ENCODE data around the gene ZNF521.
"Not testable (repeated sequence)": the region's sequence is repeated elsewhere in the genome, so short reads cannot be mapped to it uniquely, and the experiment has no call there.

ZNF521 gene

GRCh38 chr18:25067275-25068025, 284.5 kb downstream of the ZNF521 start:
- DNase-seq: no peak

DNA sequence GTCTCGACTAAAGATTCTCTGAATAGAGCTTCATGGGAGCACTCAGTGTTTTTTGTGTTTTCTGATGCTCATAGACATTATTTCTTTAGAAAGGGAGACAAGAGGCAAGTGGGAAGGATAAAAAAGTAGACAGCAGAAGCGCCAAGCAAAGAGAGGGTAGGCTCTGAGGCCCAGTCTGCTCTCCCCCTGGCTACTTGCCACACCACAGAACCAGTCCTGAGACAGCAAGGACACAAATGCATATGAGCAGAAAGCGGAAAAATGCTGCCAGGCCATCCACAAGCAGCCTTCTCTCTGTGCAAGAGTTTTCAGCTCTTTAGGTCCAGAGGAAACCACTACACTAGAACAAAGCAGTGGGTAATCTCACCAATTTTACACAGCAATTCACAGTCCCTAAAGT, 285.4 kb downstream of the ZNF521 start:
- no peak for DNase-seq

- no peak for DNase-seq
Measured at GRCh38 chr18:25062720-25063119, 289.2 kb downstream of the ZNF521 start.

DNA sequence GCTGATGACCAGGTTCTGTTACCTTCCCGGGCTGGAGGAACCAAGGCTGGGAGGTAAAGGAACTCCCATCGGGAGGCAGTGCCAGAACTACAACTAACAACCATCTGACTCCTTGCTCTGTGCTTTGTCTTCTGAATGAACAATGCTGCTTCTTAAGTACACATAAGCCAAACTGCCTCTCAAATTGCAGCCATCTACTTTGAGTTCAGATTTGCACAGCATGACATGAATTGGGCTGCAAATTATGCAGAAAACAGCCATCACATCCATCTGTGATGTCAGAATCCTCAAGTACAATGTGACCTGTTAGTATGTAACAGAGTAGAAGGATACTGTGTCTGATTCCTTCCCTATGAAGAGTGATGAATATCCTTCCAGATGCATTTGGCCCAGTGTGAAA, 290.6 kb downstream of the ZNF521 start:
- DNase-seq: no peak

DNA sequence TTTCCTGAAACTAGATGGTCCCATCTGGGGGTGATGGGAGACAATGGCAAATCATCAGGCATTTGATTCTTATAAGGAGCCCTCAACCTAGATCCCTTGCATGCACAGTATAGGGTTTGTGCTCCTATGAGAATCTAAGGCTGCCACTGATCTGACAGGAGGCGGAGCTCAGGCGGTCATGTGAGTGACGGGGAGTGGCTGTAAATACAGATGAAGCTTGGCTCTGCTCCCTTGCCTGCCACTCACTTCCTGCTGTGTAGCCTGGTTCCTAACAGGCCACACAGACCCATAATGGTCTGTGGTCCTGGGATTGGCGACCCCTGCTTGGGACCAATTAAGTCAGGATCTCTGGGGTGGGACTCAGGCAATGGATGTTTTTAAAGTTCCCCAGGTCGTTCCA, 293.4 kb downstream of the ZNF521 start:
- no peak for DNase-seq

DNA sequence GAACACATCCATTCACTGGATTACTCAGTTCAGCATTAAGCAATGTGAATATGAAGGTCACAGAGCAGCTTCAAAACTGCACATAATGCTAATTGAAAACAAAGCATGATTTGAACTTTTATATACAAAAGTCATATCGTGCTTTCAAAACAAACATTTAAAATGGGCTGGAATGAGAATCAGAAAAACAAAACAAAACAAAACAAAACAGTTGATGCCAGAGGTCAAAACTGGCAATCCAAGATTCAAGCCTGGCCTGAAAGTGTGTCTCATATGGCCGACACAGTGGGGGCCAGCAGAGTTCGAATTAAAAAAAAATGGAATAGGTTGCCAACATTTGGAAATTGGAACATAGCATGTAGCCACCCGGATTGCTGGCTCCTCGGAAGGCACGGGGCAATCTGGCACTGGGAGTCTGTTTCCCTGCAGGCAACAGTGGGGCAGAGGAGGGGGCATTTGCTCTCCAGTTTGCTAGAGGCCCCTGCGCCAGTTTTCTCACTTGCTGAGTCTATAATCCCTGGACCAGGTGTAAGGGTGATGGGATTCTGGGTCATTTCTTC, 294.4 kb downstream of the ZNF521 start:
- DNase-seq: no peak

- DNase-seq: no peak
Measured at GRCh38 chr18:25056429-25056828, 295.5 kb downstream of the ZNF521 start.

DNA sequence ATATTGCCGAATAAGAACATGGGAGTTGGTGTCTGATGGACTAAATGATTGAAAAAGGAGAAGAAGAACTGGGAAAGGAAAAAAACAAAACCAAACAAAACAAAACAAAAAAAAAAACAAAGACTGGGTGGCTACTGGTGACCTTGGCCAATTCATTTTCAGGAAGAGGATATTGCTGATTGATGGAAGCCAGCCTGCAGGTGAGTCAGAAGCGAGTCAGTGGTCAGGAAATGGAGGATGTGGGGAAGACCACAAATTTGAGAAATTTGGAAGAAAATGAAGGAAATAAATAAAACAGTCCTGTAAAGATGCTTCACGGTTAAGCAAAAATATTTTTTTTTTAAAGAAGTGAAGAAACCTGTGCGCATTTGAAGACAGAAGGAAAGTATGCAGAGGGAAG, 296.9 kb downstream of the ZNF521 start:
- no peak for DNase-seq

DNA sequence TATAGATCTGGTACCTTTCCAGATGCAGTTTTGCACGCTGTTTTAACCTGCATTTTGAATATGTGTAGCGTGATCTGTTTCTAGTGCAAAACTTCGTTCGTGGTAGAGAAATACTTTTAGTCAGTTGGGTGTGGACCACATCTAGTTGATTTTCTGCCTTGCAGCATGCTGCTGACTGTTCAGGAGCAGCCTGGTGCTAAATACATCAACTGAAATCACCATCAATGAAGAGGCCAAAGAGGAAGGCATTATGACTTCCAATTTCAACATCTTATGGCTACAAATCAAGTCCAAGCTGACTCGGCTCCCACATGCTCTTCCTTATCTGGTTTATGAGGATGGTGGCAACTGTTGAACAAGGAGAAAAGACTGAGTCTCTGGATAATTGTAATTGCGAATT, 298.5 kb downstream of the ZNF521 start:
- DNase-seq: no peak

- DNase-seq: no peak
Measured at GRCh38 chr18:25052511-25052921, 299.4 kb downstream of the ZNF521 start.

DNA sequence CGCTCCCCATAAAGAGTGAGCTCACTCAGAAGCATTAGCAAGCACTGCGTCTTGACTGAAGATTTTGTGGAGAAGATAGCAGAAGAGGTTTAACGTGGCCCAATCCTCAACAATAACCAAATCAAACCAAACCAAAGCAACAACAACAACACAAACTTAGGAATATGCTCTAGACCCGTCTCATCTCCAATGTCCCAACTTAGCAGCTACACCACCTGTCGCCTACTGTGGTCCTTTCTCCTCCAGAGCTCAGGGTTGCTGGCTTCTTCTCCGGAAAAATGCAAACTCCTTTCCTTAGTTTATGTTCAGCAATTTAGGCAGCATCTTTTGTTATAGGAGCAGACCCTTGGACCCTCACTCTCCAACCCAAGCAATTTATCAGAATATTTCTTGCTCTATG, 301.4 kb downstream of the ZNF521 start:
- DNase-seq: no peak

GRCh38 chr18:25047983-25048382, 304.0 kb downstream of the ZNF521 start:
- no peak for DNase-seq

GRCh38 chr18:25047421-25047820, 304.5 kb downstream of the ZNF521 start:
- no peak for DNase-seq

- DNase-seq: no peak
Measured at GRCh38 chr18:25044694-25045093, 307.3 kb downstream of the ZNF521 start.

GRCh38 chr18:25043104-25043503, 308.9 kb downstream of the ZNF521 start:
- DNase-seq: no peak

DNA sequence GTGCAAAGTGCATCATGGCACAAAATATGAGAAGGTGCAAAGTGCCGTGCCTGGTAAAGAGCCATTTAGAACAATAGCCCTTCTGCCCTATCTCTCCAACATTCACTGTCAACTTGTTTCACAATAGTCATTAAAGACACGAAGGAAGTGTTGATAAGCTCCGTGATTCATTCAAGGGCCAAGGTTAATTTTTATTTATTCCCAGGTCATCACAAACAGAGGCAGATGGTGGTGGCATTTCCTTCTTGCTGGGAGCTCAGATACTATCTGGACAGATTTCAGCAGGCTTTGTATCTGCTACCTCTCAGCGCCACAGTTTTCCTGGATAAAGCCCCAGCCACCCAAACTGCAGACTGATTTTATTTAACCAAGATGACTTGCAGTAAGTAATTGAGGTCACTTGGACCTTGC, 309.3 kb downstream of the ZNF521 start:
- no peak for DNase-seq

GRCh38 chr18:25039781-25040180, 312.2 kb downstream of the ZNF521 start:
- no peak for DNase-seq

DNA sequence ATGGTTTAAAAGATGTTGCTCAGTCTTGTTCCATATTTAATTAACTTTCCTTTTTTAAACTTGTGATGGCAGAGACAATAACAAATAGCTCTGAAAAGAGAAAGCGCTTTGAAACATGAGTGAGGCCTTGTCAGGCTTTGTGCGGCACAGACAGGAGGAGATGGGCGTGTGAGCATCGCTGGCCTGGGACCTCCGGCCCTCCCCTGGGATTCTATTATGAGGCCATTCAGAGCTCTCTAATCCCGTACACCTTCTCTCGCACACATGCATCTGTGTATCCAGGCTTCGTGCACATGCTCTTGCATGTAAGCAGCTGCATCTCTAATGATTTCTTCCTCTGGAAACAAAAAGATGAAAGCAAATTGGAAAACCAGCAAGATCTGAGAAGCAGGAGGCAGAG, 313.7 kb downstream of the ZNF521 start:
- no peak for DNase-seq

DNA sequence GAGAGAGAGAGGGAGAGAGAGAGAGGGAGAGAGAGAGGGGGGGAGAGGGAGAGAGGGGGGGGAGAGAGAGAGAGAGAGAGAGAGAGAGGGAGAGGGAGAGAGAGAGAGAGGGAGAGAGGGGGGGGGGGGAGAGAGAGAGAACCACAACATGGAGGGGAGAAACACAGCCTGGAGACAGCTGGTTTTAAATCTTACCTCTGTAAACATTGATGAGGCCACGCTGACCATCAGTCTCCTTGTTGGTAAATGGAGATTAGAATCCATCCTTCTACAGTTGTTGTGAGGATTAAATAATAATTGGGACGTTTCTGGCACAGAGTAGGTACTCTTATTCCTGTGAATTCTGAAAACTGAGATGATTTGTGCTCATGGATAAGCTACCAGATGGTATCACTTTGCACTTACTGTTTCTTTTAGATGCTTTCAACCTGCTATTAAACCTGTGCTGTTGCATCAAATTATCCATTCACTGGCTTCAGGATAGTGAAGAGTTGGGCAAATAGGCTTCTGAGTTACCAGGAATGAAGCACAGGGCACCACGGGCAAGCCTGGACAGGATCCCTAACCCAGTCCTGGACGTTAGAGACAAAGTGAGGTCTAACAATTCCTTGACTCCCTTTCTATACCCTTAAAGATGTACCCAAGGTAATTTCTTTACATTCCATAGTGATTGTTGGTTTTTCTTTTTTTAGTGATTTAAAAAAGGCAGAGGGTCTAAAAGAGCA, 318.1 kb downstream of the ZNF521 start:
- DNase-seq: no peak

GRCh38 chr18:25033175-25033574, 318.8 kb downstream of the ZNF521 start:
- not testable (repeated sequence) for DNase-seq

- DNase-seq: no peak
Measured at GRCh38 chr18:25029802-25030201, 322.2 kb downstream of the ZNF521 start.

DNA sequence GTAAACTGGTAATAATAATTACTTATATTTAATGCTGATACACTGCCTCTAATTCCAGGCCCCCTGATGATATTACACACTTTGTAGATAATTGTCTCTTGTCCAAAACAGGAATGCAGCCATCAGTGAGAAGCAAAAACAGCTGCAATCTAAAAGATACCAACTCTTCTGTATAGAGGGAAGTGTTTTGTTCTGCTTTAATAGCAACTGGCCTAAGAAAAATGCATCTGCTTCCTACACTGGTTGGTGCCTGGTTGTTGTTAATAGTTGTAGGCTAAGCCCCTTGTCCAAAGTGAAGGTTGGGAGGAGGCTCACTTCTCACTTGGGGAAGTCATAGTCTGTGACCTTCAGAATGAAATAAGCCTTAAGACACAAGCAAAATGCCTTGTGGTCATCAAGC, 332.0 kb downstream of the ZNF521 start:
- no peak for DNase-seq

- DNase-seq: no peak
Measured at GRCh38 chr18:25019086-25019860, 332.7 kb downstream of the ZNF521 start.

All from effector CD8-positive, alpha-beta T cell (primary cell).